RWPE2 (cell line): ENCODE results near the gene SYP.

ENCODE experiments used
- ATAC-seq: fragments of 200-7000 bp; cut with Tn5 transposase; 3 replicates; pipeline ENCODE4 v1.9.1; 2021; ENCODE audit warnings: low read depth
- DNase-seq: peaks from one replicate; pipeline ENCODE4 v3.0.0-alpha.2; 2020; ENCODE audit warnings: low spot score
- H3K27ac ChIP-seq: fragments of 450-650 bp; 2 replicates; pipeline ENCODE4 v1.5.1; 2017; ENCODE audit warnings: mild to moderate bottlenecking; ENCODE audit not compliant: poor library complexity, severe bottlenecking
- H3K27me3 ChIP-seq: fragments of 250-450 bp; sonication (Bioruptor Pico); 2 replicates; pipeline ENCODE4 v1.5.1; 2021; ENCODE audit warnings: mild to moderate bottlenecking, moderate library complexity; ENCODE audit not compliant: insufficient read depth, poor library complexity, severe bottlenecking
- H3K36me3 ChIP-seq: fragments of 250-450 bp; sonication (Bioruptor Pico); 2 replicates; pipeline ENCODE4 v1.5.1; 2020; ENCODE audit warnings: low read depth, mild to moderate bottlenecking, moderate library complexity
- H3K4me1 ChIP-seq: fragments of 250-450 bp; sonication (Bioruptor Pico); 2 replicates; pipeline ENCODE4 v1.5.1; 2021; ENCODE audit warnings: mild to moderate bottlenecking, moderate library complexity; ENCODE audit not compliant: insufficient read depth, poor library complexity, severe bottlenecking
- H3K4me3 ChIP-seq: fragments of 250-450 bp; sonication (Bioruptor Pico); 2 replicates; pipeline ENCODE4 v1.5.1; 2021; ENCODE audit warnings: mild to moderate bottlenecking, moderate library complexity; ENCODE audit not compliant: severe bottlenecking
- H3K9me3 ChIP-seq: fragments of 250-450 bp; sonication (Bioruptor Pico); 2 replicates; pipeline ENCODE4 v1.5.1; 2021; ENCODE audit warnings: mild to moderate bottlenecking, moderate library complexity; ENCODE audit not compliant: severe bottlenecking
- CTCF ChIP-seq: fragments of 450-650 bp; IDR thresholded peaks from one replicate; pipeline ENCODE4 v1.5.1; 2017; ENCODE audit warnings: mild to moderate bottlenecking, moderate library complexity; ENCODE audit not compliant: poor library complexity, severe bottlenecking

SYP gene

DNA sequence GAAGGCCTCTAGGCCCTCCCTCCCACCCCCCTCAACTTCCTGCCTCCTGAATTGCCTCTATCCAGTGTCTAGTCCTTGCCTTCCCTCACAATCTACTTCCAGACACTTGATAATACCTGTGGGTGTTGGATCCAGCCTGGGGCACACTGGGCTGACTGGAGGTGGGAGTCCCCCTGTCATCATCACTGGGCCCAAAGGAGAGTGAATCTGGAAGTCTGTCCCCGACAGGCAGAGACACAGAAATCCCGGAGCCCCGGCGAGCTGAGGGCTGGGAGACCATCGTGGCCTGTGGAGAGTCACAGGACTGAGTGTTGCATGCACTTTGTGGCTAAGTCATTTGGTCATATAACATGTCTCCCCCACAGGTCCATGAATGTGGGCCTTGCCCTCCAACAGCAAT, 8.4 kb upstream of the SYP start:
- DNase-seq, result no peak
- Histone ChIP-seq H3K4me1 (no peaks in the 10 kb centered on the region), H3K27ac (no peak overlapping the region), H3K36me3 (no peaks in the 10 kb centered on the region), H3K27me3 (no peaks in the 10 kb centered on the region), H3K4me3 (no peak overlapping the region), H3K9me3 (no peaks in the 10 kb centered on the region)
- TF ChIP-seq CTCF, result no peak
- no peak for ATAC-seq

DNA sequence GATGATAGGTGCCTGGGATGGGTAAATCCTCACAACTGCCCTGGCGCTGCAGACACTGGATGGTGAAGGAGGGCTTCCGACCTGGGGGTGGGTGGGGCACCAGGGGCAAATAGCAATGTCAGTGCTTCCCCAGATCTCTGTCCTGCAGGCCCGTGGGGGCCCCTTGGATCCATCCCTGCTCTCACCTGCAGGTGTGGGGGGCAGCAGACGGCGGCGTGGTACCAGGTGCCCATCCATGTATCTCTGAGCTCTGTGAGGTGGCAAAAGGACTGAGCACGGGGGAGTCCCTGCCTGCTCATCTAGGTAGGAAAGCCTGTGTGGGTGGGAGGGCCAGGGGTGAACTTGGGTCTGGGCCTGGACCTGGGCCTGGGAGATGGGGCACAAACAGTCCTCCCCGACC, 6.5 kb upstream of the SYP start:
- no peak overlapping the region for H3K4me3 ChIP-seq
- no peaks in the 10 kb centered on the region for H3K36me3 ChIP-seq
- TF ChIP-seq CTCF, result no peak
- DNase-seq (no peak), ATAC-seq (no peak)
- H3K27ac ChIP-seq, result no peak overlapping the region
- H3K4me1 ChIP-seq, result no peaks in the 10 kb centered on the region
- H3K9me3 ChIP-seq, result no peaks in the 10 kb centered on the region
- no peaks in the 10 kb centered on the region for H3K27me3 ChIP-seq

GRCh38 chrX:49205443-49205842, 5.5 kb upstream of the SYP start:
- TF ChIP-seq CTCF, result no peak
- DNase-seq (no peak), ATAC-seq (no peak)
- Histone ChIP-seq H3K4me1 (no peaks in the 10 kb centered on the region), H3K4me3 (no peak overlapping the region), H3K36me3 (no peaks in the 10 kb centered on the region), H3K27ac (no peak overlapping the region), H3K9me3 (no peaks in the 10 kb centered on the region), H3K27me3 (no peaks in the 10 kb centered on the region)

DNA sequence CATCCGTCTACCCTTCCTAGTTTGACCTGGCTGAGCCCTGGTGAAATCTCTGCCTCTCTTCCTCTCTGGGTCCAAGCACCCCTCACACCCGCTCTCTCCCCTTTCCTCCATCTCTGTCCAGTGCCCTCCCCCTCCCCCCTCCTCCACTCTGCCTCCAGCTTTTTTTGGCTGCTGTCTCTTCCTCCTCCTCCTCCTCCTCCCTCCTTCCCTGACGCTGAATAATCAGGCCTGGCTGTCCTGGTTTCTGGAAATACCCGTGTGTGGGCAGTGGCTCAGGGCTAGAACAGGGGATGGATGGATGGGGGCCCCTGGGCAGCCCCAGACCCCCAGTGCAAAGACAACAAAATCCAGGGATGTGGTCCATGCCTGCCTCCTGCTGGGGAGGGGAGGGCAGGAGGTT, 4.7 kb upstream of the SYP start:
- Histone ChIP-seq H3K4me1 (no peaks in the 10 kb centered on the region), H3K27ac (no peak overlapping the region), H3K27me3 (no peaks in the 10 kb centered on the region), H3K36me3 (no peaks in the 10 kb centered on the region), H3K9me3 (no peaks in the 10 kb centered on the region), H3K4me3 (no peak overlapping the region)
- no peak for DNase-seq
- TF ChIP-seq CTCF, result no peak
- no peak for ATAC-seq

- DNase-seq, result no peak
Measured at GRCh38 chrX:49204017-49204416, 4.0 kb upstream of the SYP start.

More at GRCh38 chrX:49204017-49204416, 4.0 kb upstream of the SYP start:
- Histone ChIP-seq H3K9me3 (no peaks in the 10 kb centered on the region), H3K27me3 (no peaks in the 10 kb centered on the region), H3K4me1 (no peaks in the 10 kb centered on the region), H3K27ac (no peak overlapping the region), H3K4me3 (no peak overlapping the region), H3K36me3 (no peaks in the 10 kb centered on the region)
- ATAC-seq, result no peak
- TF ChIP-seq CTCF, result no peak
